Glomerular visceral epithelial cell (primary cell): ENCODE results near the gene HDDC2.

Experiments
- DNase-seq: peaks from one replicate; pipeline ENCODE4 v3.0.0-alpha.2; 2016; ENCODE audit errors: extremely low spot score

The HDDC2 gene, protein sequence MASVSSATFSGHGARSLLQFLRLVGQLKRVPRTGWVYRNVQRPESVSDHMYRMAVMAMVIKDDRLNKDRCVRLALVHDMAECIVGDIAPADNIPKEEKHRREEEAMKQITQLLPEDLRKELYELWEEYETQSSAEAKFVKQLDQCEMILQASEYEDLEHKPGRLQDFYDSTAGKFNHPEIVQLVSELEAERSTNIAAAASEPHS

DNA sequence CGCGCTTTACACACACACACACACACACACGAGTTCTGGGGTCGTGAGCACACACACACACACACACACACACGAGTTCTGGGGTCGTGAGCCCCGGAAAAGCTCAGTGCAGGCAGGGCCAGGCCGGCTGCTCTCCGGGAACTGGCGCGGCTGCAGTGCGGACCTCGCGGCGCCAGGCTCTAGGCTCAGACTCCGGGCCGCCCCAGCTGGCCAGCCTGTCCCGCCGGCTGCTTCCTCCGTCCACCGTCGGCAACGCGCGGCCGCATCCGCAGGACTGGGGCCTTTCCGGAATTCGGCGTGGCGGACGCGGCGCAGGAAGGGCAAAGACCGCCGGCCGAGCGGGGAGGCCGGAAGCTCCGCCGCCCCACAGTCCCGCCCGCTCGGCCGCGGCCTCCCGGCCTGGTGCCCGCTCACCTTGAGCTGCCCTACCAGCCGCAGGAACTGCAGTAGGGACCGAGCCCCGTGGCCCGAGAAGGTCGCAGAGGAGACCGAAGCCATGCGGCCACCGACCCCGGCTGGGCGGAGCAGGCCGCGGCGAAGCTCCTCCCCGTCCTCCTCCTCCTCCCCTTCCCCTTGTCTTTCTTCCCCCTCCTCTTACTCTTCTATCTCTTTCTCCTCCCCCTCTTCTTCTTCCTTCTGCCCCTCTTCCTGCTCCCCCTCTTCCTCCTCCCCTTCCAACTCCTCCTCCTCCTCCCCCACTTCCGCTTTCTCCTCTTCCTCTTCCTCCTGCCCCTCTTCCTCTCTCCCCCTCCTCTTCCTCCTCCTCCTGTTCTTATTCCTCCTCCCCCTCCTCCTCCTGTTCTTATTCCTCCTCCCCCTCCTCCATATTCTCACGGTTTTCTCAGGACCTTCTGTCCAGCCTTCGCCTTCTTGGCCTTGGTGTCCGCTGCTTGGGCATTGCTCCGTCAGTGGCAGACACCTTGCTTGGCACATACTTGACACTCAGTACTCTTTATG, at the start of gene HDDC2:
HDDC2 (minus strand) TSS at position 533 of the 957 bp plus-strand sequence; CDS start at position 498, 35 bp downstream.
- DNase-seq: peak; percentile 79

DNA sequence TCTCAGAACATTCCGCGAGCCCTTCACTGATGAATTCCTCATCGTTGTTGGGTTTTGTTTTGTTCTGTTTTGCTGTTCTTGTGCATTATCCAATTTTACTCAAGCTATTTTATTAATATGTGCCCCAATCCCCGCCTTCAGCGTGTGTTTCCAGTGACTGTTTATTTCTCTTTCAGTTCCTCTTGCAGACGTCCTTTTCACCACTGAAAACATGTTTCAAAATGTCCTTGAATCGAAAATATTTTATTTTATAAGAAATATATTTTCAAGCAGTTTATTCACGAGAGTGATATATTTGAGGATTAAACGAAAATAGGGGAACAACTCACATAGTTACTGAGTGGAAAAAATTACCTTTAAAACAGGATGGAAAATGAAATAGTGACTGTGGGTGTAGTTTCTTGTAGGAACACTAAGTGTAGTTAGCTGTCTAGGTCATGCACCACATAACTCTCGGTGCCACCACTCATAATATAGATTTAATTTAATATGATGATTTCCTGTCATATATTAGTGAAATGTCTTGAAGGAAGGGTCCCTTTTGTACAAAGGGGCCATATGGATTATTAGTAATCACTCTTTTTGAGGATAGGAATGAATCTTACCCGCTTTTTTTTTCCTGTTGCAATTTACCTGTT, 45.3 kb upstream of the HDDC2 start:
- no peak for DNase-seq

DNA sequence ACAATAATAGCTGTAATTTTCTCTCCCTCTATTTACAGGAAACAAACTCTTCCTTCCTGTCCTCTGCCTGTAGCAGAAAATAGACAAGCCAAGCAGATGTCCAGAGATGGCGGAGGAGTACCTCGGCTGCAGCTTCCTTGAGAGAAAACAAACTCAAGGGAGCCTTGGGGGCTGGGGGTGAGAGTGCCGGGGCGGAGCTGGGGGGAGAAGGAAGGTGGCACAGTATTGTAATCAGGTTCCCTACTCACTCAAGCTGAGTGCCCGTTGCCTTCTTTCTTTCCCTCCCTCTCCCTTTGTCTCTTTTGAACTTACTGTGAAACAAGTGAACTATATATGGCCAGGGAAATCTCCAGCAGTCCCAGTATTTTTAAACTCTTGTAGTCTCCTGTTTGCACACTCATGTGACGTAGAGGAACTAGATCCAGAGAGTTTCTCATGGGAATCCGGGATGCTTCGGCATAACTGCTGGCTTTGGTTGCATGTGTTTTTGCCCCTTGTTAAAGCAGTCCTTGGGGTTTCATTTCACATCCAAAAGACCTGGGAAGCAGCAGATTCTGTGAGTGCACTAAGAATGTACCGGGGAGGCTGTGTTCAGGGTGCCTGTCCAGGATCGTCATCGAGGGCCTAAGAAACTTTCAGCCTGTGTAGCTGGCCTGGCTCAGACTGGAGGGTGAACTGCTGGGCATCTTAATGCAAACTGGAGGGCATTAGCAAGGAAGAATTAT, 44.6 kb upstream of the HDDC2 start:
- DNase-seq: no peak

DNA sequence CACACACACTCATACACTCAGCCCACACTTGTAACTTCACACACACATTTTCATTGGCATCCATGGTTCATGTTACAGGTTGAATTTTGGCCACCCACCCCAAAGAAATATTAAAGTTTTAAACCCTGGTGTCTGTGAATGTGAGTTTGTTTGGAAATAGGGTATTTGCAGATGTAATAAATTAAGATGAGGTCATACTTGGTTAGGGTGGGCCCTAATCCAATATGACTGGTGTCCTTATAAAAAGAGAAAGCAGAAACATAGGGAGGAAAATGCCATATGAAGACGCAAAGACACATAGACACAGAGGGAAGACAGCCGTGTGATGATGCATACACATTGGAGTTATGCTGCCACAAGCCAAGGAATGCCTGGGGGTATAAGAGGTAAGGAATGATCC, 39.7 kb upstream of the HDDC2 start:
- DNase-seq: no peak

DNA sequence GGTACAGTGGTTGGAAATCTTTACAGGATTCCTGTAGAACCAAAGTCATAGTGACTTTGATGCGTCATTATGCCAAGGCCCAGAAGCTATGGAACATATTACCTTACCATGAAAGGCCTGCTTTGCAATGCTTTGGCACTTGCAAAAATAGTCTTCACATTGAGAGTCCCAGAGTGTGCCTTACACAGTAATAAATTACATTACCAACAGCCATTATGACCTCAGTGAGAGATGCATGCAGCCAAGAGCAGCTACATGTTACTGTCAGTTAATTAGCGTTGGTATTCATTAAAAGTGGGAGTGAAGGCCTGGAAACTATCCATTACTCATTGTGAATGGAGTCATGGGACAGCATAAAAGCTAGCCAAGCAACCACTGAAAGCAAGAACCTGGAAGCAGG, 39.2 kb upstream of the HDDC2 start:
- DNase-seq: no peak

DNA sequence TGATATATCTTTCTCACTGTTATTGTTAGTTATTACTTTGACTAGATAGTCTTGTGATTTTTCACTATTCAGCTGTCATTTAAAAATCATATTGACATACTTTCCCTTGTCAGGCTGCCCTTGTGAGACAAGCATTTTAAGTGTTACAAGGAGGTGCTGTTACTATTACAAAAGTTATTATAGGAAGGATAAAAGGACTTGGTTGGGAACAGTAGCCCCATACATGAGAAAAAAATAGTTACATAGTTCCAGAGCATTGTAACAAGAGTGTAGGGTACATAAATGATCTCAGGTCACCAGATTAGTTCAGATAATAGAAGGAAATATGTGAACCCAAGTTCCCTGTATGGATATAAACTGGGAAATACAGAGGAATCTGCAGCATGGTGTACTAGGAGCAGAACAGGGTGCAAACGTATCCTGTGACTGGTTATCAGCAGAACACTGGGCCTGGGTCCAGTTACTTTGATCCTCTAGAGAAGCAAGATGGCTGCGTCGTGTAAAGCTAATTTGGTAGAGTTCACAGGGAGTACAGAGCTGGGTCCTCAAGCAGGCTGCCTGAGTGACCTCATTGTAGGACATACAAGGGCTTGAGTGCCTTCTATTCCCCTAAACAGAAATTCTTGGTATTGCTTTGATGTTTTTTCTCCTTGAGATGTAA, 38.5 kb upstream of the HDDC2 start:
- no peak for DNase-seq

DNA sequence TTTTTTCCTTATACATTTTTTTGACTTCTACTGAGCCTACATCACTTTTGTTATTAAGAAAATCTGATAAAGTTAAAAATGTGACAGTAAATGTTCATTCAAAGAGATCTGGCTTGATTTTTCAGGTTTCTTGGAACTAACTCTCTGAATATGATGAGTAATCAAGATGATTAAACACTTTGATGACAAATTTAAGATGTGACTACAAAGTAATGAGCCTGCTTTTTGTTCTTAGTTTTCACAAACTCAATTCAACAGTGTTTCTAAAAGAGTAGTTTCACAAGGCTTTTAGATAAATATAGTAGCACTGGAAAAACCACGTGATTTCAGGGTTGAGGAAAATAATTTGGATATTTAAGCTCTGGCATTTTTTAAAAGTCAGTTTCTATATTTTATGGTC, 37.9 kb upstream of the HDDC2 start:
- no peak for DNase-seq

DNA sequence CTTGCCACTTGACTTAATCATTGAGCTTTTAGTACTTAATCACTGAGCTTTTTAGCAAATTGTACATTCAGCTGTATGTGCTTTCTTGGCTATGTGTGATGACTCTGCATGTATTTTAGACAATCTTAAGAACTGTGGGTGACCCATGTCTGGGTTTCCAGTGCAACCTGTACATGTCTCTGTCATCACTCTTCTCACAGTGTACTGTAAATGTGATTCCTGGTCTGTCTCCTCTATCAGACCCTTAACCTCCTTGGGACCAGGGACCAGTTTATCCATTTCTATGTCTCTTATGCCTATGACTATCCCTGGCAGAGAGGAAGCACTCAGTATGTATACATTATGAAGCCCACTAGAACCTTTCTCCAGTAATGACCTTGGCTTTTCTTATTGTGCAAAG, 36.6 kb upstream of the HDDC2 start:
- no peak for DNase-seq

DNA sequence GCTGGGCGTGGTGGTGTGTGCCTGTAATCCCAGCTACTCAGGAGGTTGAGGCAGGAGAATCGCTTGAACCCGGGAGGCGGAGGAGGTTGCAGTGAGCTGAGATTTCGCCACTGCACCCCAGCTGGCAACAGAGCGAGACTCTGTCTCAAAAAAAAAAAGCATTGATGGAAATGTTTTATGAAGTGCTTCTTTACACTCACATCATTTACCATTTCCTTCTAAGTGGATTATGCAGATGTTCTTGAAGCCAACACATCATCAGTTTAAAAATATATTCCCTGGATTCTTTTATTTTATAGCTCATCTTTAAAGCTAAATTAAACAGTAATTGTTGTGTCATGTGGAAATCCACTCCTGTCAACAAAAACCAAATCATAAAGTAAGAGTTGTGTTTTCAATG, 35.9 kb upstream of the HDDC2 start:
- DNase-seq: no peak

DNA sequence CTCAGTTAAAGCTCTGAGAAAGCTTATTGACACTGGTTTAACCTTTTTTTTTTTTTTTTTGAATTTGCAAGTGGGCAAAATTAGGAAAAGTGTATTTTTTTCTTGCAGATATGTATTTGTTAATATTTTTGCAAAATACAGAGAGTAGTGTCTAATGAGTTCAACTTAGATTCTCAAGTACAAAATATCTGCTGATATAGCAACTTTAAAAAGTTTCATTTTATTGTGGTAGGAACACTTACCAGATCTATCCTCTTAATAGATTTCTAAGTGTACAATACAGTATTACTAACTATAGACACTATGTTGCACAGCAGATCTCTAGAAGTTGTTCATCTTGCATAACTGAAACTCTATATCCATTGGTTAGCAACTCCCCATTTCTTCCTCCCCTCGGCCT, 30.9 kb upstream of the HDDC2 start:
- no peak for DNase-seq

DNA sequence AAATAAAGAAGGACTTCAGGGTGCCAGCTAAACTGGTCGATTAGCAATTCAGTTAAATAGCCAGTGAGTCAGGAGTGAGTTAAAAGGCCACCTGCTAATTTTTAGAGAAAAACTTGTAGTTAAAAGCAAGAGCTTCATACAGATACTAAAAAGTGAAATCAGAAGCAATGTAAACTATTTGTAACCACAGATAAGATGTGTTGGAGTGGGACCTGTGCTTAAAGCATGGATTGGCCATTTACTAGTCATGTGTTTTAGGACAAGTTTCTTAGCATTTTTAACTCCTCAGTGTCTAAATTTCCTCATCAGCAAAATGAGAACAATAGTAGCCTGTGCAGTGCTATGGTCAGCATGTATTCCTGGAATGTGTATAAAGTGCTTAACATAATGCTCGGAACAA, 23.8 kb upstream of the HDDC2 start:
- DNase-seq: no peak

DNA sequence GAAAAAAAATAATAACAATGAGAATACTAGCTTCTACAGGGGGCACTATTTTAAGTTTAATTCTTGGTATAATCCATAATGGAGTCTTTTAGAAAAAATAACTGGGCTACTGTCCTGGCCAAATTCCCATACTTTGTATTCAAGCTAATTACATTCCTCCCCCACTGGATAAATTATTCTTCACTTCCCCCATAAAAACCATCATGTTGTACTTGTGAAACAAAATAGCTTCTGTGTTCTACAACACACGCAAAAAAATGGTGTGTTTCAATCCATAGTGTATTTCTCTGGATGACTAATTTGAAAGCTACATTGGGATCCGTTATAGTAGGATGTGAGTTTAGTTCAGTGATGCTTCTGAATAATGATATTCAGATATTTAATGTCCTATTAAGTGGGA, 21.6 kb upstream of the HDDC2 start:
- no peak for DNase-seq

DNA sequence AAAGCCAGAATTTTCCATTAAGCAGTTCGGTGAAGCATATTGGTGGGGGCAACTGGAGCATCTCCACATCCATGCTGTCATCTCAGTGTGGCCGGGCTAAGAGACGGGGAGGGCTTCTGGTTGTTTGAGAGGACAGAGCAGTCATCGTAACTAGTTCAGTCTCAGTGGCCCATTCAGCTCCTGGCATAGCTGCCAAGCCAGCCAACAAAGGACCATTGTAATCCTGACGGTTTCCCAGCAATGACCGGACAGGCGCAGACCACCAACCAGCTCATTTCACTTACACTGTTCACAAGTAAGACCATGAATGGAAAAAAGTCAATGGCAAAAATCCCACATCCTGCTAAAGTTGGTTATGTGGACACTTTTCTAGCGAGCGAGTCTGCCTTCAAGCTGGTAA, 14.9 kb upstream of the HDDC2 start:
- DNase-seq: no peak

DNA sequence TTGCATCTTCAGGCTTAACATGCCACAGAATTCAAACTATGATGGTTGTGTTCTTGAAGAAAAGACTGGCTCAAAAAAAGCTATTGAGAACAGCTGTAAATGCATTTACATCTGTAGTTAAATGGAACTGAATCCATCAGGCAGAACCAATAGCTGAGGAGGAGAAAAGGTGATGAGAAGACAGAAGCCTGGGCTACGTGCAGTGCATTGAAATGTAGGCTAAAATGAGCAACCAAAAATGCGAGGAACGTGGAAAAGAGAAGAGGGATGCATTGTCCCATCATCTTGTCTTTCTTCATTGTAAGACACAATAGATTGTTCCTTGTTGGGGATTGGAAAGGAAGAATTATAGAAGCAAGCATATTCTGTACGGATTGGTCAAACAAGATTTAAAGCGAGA, 13.8 kb upstream of the HDDC2 start:
- DNase-seq: no peak

DNA sequence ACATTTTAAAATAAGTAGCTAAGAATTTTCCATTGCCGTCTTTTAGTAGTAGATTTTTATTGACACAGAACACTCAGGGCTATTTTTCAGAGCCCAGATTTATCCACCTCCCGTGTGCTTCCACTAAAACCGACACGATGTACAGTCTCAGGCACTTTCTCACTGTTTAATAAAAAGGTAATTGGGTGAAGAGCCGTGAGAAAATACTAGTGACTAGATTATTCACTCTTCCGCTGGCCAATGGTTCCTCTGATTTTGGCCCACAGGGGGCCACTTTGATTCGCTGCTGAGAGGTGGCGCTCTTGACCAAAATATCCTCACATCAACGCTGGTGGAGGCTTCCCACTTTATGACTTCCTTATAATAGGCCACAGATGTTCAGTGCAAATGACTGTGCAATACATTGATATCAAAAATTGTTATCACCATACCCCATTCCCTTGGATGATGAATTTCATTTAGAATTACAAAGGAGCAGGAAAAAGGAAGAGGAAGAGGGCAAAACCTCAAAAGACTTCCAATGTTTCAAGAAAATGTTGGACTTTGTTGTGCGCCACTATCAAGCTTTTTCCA, 12.3 kb upstream of the HDDC2 start:
- peak; percentile 60 for DNase-seq

DNA sequence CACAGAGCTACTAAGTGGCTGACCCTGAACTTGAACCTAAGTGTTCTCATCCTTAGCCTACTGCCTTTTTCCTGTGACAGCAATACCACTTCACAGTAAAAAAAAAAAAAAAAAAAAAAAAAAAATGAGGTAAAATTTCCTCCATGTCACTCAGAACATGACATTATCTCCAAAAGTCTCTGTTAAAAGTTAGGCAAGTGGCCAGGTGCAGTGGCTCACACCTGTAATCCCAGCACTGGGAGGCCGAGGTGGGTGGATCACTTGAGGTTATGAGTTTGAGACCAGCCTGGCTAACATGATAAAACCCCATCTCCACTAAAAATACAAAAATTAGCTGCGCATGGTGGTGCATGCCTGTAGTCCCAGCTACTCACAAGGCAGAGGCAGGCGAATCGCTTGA, 11.2 kb upstream of the HDDC2 start:
- no peak for DNase-seq

DNA sequence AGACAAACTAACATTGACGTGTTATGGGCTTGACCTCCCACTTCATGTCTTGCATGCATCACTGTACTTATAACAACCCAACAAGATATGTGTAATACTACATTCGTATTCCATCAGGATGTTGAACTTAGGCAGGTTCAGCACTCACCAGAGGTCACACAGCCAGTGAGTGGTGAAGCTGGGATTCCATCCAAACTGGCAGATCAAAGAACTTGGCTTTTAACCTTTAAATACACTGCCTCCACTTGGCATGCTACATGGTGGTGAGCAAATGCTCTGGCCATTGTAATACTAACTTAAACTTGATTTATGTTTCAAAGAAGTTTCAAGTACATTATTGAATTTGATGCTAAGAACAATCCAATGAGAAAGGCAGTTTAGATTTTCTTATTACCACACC, 10.7 kb upstream of the HDDC2 start:
- no peak for DNase-seq

DNA sequence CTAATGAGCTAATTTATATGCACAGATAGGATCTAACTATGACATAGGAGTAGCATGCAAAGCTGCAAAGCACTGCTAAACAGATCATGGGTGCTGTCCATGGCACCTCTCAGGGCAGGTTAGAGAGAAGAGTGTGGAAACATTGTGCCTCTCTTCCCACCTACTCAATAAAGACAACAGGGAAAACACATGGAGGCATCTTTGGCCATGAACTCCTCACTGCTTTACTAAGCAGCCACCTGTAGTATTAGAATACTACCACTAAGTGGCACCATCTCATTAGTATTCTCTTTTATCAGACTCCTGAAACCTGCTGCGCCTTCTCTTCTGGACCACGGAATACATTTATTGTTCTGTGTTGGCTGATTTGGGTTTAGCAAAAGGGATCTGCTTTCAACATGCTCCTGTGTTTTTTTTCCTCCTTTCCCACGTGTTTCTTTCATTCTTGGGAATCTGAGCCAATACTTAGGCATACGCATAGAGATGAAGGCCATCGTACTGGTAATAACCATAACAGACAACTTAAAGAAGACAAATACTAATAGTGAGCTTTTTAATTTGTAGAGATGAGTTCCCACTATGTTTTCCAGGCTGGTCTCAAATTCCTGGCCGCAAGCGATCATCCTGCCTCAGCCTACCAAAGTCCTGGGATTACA, 9.4 kb upstream of the HDDC2 start:
- peak; percentile 60 for DNase-seq

DNA sequence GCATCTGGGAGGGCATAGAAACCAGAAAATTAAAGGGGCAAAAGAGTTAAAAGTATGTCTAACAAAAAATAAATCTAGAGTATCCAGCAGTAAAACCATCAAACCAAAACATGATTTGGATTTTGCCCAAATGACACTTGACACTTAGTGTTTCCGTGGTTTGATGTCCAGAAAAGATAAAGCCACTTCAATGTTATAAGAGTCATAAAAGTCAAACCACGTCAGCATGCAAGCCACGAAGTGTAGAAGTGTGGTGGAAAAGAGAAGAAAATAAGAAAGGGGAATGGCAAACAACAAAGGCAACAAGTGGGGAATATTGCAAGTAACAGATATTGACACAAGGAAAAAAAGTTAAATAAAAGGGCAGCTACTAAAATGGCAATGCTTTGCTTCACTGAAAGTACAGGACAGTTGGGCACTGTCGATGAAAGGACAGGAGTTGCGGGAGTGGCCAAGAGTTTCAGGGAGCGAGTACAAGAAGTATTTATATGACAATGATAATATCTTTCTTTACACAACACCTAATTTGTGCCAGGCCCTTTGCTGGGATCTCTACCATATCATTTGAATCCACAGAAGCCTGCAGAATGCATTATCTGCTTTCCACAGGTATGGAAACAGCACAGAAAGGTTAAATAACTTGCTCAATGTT, 6.3 kb upstream of the HDDC2 start:
- no peak for DNase-seq

DNA sequence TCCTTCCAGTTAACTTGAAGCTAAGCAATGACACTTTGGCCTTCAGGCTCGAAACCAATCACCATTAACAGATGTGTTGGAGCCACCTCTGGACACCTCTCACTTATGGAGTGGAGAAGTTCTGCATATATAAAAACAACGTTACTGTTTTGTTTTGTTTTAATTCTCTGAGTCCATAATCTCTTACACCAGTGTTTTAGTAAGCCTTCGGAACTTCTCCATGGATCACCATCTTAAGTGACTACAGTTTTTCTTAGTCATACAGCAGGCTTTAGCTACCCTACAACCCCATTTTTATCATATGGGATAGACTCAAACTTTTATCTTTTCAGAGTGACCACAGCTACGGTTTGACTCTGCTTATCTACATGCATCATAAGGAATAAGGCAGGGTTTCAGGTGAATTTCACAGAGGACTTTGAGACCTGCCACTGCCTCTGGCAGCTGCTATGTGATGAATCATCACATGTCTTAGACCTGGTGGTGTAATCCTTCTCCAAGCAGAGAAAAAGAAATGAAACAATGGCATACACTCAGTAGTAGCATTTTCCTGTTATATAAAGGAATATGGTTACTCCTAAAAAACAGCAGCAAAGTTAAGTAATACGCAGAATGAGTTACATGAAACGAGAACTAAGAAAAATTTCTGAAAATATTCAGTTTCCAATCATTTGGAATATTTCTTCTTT, 5.5 kb upstream of the HDDC2 start:
- DNase-seq: peak; percentile 22
